ENCODE data around the gene TPCN2.

The TPCN2 gene

GRCh38 chr11:69058511-69059270 is 10.0 kb downstream of the TPCN2 start:
- no peak for DNase-seq

GRCh38 chr11:69059429-69059828 is 10.7 kb downstream of the TPCN2 start:
- DNase-seq: no peak

GRCh38 chr11:69059985-69060384 is 11.3 kb downstream of the TPCN2 start:
- DNase-seq: no peak

GRCh38 chr11:69060806-69061712 is 12.3 kb downstream of the TPCN2 start:
- DNase-seq: no peak

GRCh38 chr11:69061713-69062053 is 13.0 kb downstream of the TPCN2 start:
- DNase-seq: no peak

GRCh38 chr11:69062169-69062855 is 13.6 kb downstream of the TPCN2 start:
- no peak for DNase-seq

GRCh38 chr11:69062873-69063651 is 14.3 kb downstream of the TPCN2 start:
- no peak for DNase-seq

GRCh38 chr11:69063652-69064260 is 15.0 kb downstream of the TPCN2 start:
- DNase-seq: no peak

GRCh38 chr11:69064394-69064957 is 15.7 kb downstream of the TPCN2 start:
- DNase-seq: no peak

GRCh38 chr11:69065147-69065710 is 16.5 kb downstream of the TPCN2 start:
- DNase-seq: no peak

GRCh38 chr11:69066122-69067112 is 17.7 kb downstream of the TPCN2 start:
- no peak for DNase-seq

- DNase-seq: no peak
These were observed 18.5 kb downstream of the TPCN2 start for GRCh38 chr11:69067200-69067599.

GRCh38 chr11:69071086-69071800 is 22.5 kb downstream of the TPCN2 start:
- DNase-seq: no peak

GRCh38 chr11:69071956-69072355 is 23.2 kb downstream of the TPCN2 start:
- no peak for DNase-seq

- DNase-seq: no peak
These were observed 24.7 kb downstream of the TPCN2 start for GRCh38 chr11:69073469-69073868.

GRCh38 chr11:69074375-69075140 is 25.8 kb downstream of the TPCN2 start:
- DNase-seq: no peak

GRCh38 chr11:69075421-69076128 is 26.8 kb downstream of the TPCN2 start:
- DNase-seq: no peak
